ENCODE measurements around the gene SACS. TPM values are rescaled to one million over a fixed set of nuclear protein-coding genes. Genes with fewer than 3 reads are reported as not detected.
"Not testable (repeated sequence)": the region's sequence is repeated elsewhere in the genome, so short reads cannot be mapped to it uniquely, and the experiment has no call there.

SACS gene
- total RNA-seq, 1 experiment from 2014 or later, result 40.7 TPM

GRCh38 chr13:23344931-23345595 is 88.4 kb downstream of the SACS start:
- DNase-seq, result no peak
- no peak overlapping the region for H3K4me3 ChIP-seq (ENCODE audit: insufficient read depth, low read depth, low read length)
- H3K36me3 ChIP-seq (replicated peaks; ENCODE audit: control insufficient read depth, insufficient read depth, low read length), result peaks cover 11% of the 10 kb centered on the region
- H3K27me3 ChIP-seq (ENCODE audit: control insufficient read depth, insufficient read depth, low read length), result no peaks in the 10 kb centered on the region

DNA sequence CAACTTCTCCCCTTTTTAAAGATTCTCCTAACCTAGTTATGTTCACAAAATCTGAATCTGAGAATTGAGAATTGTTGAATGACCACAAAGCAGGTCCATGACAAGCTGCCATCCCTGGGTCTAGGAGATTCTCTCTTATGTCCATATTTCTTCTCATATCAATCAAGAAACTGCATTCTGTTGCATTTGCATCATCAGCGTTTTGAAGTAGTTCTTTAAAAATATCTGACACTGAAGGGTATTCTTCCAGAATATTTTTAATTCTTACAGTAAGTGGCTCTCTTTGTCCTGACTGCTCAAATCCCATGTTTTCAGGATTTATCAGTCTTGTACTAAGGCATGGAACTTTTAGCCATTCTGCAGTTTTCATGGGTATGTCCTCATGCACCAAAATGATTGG is 94.3 kb downstream of the SACS start:
- Histone ChIP-seq H3K4me3 (ENCODE audit: insufficient read depth, low read depth, low read length) (no peak overlapping the region), H3K36me3 (replicated peaks; ENCODE audit: control insufficient read depth, insufficient read depth, low read length) (peaks cover 10% of the 10 kb centered on the region), H3K27me3 (ENCODE audit: control insufficient read depth, insufficient read depth, low read length) (no peaks in the 10 kb centered on the region)
- DNase-seq, result no peak

GRCh38 chr13:23330356-23330755 is 103.1 kb downstream of the SACS start:
- H3K36me3 ChIP-seq (replicated peaks; ENCODE audit: control insufficient read depth, insufficient read depth, low read length), result no peaks in the 10 kb centered on the region; the same call in 1 of the 2 replicates
- no peak overlapping the region for H3K4me3 ChIP-seq (ENCODE audit: insufficient read depth, low read depth, low read length)
- no peak for DNase-seq
- no peaks in the 10 kb centered on the region for H3K27me3 ChIP-seq (ENCODE audit: control insufficient read depth, insufficient read depth, low read length)

- Histone ChIP-seq H3K4me3 (ENCODE audit: insufficient read depth, low read depth, low read length) (no peak overlapping the region), H3K36me3 (replicated peaks; ENCODE audit: control insufficient read depth, insufficient read depth, low read length) (no peaks in the 10 kb centered on the region; the same call in 1 of the 2 replicates), H3K27me3 (ENCODE audit: control insufficient read depth, insufficient read depth, low read length) (no peaks in the 10 kb centered on the region)
- no peak for DNase-seq
Measured at GRCh38 chr13:23325191-23325590, 108.3 kb downstream of the SACS start.

DNA sequence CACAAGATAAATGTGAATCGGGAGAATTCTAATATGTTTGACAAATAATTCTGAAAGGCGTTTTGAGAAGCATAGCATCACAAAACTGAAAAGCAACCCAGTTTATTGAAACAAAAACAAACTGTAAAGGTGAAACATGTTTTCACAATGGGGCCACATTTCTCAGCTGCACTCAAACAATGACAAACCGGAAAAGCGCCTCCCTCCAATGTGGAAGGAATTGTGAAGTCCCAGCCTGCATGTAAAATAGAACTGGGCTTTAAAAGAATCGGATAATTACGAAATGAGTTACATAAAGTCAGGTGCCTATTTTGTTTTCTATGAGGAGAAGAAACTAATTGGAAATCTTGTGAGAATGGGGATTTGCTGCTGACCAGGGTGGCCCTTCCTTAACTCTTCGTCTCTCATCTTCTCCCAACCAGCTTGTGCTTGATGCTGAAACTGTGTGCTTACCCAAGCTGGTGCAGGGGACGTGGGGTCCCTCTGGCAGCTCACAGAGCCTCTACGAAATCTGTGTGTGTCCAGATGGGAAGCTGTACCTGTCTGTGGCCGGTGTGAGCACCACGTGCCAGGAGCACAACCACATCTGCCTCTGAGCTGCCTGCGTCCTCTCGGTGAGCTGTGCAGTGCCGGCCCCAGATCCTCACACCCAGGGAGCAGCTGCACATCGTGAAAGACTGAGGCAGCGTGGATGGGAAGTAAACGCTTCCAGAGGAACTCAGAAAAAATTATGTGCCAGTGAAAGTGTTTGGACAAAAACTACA is 109.4 kb downstream of the SACS start:
- peak; percentile 22 for DNase-seq
- H3K36me3 ChIP-seq (replicated peaks; ENCODE audit: control insufficient read depth, insufficient read depth, low read length), result no peaks in the 10 kb centered on the region; the same call in 1 of the 2 replicates
- H3K27me3 ChIP-seq (ENCODE audit: control insufficient read depth, insufficient read depth, low read length), result no peaks in the 10 kb centered on the region
- H3K4me3 ChIP-seq (ENCODE audit: insufficient read depth, low read depth, low read length), result no peak overlapping the region

GRCh38 chr13:23322353-23323336 is 110.9 kb downstream of the SACS start:
- H3K27me3 ChIP-seq (ENCODE audit: control insufficient read depth, insufficient read depth, low read length), result no peaks in the 10 kb centered on the region
- H3K4me3 ChIP-seq (ENCODE audit: insufficient read depth, low read depth, low read length), result no peak overlapping the region
- no peaks in the 10 kb centered on the region for H3K36me3 ChIP-seq (replicated peaks; ENCODE audit: control insufficient read depth, insufficient read depth, low read length)
- DNase-seq, result peak; percentile 7

DNA sequence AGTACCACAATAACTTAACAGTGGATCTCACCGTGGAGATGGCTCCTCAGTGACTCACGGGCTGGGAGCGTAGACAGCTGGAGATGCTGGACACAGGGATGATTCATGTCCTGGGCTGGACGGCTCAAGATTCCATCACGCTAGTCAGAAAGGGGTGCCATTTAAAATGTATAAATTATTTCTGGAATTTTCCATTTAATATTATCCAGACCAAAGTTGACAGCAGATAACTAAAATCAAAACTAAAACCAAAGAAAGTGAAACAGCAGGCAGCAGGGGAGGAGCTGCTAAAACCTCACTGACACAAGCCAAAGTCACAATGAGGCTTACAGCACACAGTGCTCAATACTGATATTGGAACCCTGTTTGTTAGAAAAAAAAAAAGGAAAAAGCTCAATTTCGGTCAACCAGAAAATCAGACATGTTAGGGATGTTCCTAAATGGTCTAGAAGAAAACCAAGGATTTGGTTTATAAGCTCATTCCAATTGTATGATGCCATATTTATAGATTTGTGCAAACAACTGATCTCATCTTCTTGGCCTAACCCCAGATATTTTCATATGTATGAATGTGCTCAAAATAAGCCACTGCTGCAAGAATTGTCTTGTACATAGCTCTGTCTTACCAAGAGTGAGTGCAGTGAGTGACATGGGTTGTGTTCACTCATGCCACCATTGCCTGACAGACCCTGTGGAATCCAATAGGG is 111.8 kb downstream of the SACS start:
- H3K4me3 ChIP-seq (ENCODE audit: insufficient read depth, low read depth, low read length), result no peak overlapping the region

DNA sequence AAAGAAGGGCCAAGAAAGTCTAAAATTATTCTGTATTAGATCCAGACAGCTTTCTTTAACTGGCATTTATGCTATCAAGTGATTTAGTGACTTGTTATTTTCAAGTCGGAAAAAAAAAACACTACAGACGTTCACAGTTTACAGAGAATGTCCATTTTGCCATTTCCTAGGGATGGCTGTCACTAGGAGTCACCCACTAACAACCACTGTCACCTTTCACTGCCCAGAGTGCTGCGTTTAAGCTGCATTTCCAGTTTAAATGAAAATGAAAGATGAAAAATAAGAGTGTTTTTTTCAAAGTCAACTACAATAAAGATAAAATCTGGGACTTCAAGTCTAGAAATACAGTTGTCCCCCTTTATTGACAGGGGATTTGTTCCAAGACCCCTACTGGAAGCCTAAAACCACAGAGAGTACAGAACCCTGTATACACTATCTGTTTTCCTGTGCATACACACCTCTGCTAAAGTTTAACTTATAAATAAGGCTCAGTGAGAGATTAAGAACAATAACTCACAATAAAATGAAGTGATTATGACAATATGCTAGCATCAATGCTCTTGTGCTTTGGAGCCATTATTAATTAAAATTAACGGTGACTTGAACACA is 112.5 kb downstream of the SACS start:
- Histone ChIP-seq H3K36me3 (replicated peaks; ENCODE audit: control insufficient read depth, insufficient read depth, low read length) (no peaks in the 10 kb centered on the region), H3K27me3 (ENCODE audit: control insufficient read depth, insufficient read depth, low read length) (no peaks in the 10 kb centered on the region), H3K4me3 (ENCODE audit: insufficient read depth, low read depth, low read length) (no peak overlapping the region)
- DNase-seq, result no peak

More for the DNA sequence above, 111.8 kb downstream of the SACS start:
- no peaks in the 10 kb centered on the region for H3K27me3 ChIP-seq (ENCODE audit: control insufficient read depth, insufficient read depth, low read length)
- DNase-seq, result no peak
- H3K36me3 ChIP-seq (replicated peaks; ENCODE audit: control insufficient read depth, insufficient read depth, low read length), result no peaks in the 10 kb centered on the region

DNA sequence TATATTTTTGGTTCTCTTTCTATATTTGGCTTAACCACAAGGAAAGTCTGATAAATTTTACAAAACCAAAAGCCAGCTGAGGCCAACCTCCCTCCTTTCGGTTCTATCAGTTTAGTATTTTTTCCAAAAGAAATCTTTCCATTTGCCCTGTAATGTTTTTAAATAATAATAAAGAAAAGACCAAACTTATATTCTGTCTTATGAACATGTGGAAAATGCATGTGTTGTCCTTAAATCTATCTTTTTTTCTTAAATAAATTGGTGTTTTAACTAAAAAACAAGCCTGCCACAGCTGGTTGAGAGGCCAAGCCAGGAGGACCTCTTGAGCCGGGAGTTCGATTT is 113.6 kb downstream of the SACS start:
- no peaks in the 10 kb centered on the region for H3K36me3 ChIP-seq (replicated peaks; ENCODE audit: control insufficient read depth, insufficient read depth, low read length)
- H3K27me3 ChIP-seq (ENCODE audit: control insufficient read depth, insufficient read depth, low read length), result no peaks in the 10 kb centered on the region
- DNase-seq, result no peak
- no peak overlapping the region for H3K4me3 ChIP-seq (ENCODE audit: insufficient read depth, low read depth, low read length)

DNA sequence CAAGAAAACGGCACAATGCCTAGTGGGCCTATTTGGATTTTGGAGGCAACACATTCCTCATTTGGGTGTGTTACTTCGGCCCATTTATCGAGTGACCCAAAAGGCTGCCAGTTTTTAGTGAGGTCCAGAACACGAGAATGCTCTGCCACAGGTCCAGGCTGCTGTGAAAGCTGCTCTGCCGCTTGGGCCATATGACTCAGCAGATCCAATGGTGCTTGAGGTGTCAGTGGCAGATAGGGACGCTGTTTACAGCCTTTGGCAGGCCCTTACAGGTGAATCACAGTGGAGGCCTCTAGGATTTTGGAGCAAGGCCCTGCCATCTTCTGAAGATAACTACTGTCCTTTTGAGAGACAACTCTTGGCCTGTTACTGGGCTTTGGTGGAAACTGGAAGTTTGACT is 118.7 kb downstream of the SACS start:
- not testable (repeated sequence) for H3K27me3 ChIP-seq (ENCODE audit: control insufficient read depth, insufficient read depth, low read length); DNase-seq; H3K4me3 ChIP-seq (ENCODE audit: insufficient read depth, low read depth, low read length)

GRCh38 chr13:23292586-23292985 is 140.9 kb downstream of the SACS start:
- DNase-seq, result no peak
- H3K36me3 ChIP-seq (replicated peaks; ENCODE audit: control insufficient read depth, insufficient read depth, low read length), result no peaks in the 10 kb centered on the region
- H3K4me3 ChIP-seq (ENCODE audit: insufficient read depth, low read depth, low read length), result no peak overlapping the region
- no peaks in the 10 kb centered on the region for H3K27me3 ChIP-seq (ENCODE audit: control insufficient read depth, insufficient read depth, low read length)

More for the DNA sequence above, 118.7 kb downstream of the SACS start:
- H3K36me3 ChIP-seq (replicated peaks; ENCODE audit: control insufficient read depth, insufficient read depth, low read length), result not testable (repeated sequence)

DNA sequence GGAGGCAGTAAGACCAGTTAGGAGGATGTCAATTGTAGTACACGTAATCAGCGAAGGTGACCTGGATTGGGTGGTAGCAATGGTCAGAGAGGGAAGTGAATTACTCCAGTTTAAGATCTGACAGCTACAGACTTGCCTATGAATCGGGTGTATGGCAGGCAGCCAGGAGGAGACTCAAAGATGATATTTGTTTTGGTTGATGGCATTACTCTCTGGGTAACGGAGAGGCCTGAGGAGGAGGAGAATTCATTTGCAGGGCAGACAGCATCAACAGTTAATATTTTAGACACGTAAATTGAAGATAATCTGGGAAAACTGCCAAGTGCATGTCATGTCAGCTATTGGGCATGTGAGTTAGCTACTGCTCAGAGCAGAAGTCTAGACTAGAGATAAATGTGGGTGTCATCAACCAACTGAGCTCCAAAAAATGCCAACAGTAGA is 143.6 kb downstream of the SACS start:
- H3K27me3 ChIP-seq (ENCODE audit: control insufficient read depth, insufficient read depth, low read length), result no peaks in the 10 kb centered on the region
- no peak overlapping the region for H3K4me3 ChIP-seq (ENCODE audit: insufficient read depth, low read depth, low read length)
- DNase-seq, result no peak
- no peaks in the 10 kb centered on the region for H3K36me3 ChIP-seq (replicated peaks; ENCODE audit: control insufficient read depth, insufficient read depth, low read length)

DNA sequence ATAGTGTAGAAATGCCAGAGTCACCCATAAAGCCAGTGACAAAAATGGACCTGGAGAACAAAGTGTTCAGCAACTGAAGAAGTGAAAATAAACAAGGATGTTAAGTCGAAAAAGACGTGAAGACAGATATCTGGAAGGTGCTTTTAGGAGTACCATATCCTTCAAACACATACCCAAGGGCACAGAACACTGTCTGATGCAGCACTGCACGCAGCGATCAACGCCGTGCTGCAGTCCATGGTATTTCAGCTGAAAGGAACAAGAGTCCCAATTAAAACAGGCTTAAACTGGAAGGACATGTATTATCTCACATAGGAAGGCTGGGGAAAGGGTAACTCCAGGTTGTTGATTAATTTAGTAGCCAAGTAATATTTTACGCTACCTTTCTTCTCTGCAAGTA is 144.5 kb downstream of the SACS start:
- no peak overlapping the region for H3K4me3 ChIP-seq (ENCODE audit: insufficient read depth, low read depth, low read length)
- H3K36me3 ChIP-seq (replicated peaks; ENCODE audit: control insufficient read depth, insufficient read depth, low read length), result no peaks in the 10 kb centered on the region
- no peak for DNase-seq
- H3K27me3 ChIP-seq (ENCODE audit: control insufficient read depth, insufficient read depth, low read length), result no peaks in the 10 kb centered on the region

DNA sequence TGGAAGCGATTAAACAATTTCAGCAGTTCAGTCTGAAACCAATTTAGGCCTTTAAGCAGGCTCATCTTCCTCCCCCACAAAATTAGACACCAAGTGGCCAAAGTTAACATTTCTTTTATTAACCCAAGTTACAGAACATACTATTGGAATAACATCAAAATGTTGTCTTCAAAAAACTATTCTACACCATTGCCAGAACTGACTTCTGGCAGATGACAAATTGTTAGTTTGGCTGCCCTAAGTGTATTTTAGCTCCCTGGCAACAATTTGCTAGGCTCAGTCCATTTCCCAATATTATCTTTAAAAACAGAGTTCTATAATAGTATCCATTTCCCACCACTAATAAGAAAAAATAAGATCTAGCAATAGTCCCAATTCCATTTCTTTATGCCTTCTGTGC is 144.9 kb downstream of the SACS start:
- Histone ChIP-seq H3K4me3 (ENCODE audit: insufficient read depth, low read depth, low read length) (no peak overlapping the region), H3K36me3 (replicated peaks; ENCODE audit: control insufficient read depth, insufficient read depth, low read length) (no peaks in the 10 kb centered on the region), H3K27me3 (ENCODE audit: control insufficient read depth, insufficient read depth, low read length) (no peaks in the 10 kb centered on the region)
- no peak for DNase-seq
